Measurements from ENCODE around the gene USP20.
"Not testable (repeated sequence)": the region's sequence is repeated elsewhere in the genome, so short reads cannot be mapped to it uniquely, and the experiment has no call there.

USP20 gene

DNA sequence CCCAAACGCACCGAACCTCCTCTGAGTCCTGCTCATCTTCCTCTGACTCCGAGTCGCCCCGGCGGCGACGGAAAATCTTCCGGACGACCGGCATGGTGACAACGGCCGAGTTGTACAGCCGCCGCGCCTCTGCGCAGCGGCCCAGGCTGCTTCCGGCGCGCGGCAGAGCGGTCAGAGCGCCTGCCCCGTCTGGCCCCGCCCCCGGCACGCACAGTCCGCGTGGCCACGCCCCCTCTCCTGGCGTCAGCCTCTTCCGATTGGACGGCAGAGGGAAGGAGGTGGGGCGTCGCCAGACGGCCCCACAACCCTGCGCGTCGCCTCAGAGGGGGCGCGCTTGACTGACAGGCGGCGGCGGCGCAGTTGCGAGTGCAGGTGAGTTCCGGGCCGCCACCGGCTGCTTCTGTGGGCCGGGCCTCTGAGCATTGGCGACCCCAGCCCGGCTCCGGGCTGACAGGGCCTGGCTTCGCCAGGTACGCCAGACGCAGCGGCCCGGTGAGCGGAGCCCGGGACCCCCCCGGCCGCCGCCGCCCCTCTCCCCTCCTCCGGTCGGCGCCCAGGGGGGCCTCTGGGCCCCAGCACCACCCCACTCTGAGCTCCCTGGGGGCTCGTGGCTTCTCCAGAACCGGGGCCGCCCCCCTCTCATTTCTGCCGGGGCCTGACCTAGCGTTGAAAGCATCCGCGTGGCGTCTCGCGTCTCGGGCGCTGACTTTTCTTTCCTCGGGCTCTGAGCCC, at the start of gene USP20, which contains the start of gene C9orf78:
Gene USP20, plus strand, starts transcription at position 331 of the 732 bp plus-strand sequence. CDS start 17,098 bp downstream, outside the sequence.
Gene C9orf78, minus strand, starts transcription at position 148 of the 732 bp plus-strand sequence. Its CDS starts 54 bp downstream, at position 94.
- peak; percentile 96 to 98 for DNase-seq (ENCODE audit: low spot score in 2 of 2)
- H3K27me3 ChIP-seq (ENCODE audit: low read depth) = no peaks in the 10 kb centered on the region
- H3K4me1 ChIP-seq = peaks cover 9% of the 10 kb centered on the region
- no peaks in the 10 kb centered on the region for H3K9me3 ChIP-seq
- H3K4me3 ChIP-seq = peak within 1 kb of the TSS; percentile 84
- in situ Hi-C loops (cut with MboI; ENCODE audit: low sequenced_read_pairs) = no loop called here
- peaks cover 30% of the 10 kb centered on the region for H3K36me3 ChIP-seq (replicated peaks)

DNA sequence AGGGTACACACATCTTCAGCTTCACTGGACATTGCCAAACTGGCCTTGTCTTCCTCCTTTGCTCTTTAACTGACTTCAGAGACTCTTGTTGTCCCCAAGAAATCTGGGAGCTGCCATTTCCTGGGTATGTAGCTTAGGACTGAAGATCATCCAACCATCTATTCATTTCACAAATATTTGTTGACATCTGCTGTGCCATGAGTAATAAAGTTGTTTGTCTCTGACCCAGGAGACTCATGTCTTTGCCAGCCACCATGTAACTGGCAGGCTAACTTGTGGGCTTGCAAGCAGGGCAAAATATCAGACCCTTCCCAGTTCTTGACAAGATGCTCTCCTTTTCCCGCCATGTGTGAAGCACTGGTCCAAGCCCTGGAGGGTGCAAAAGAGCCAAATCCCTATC, 49.4 kb upstream of the USP20 start:
- no peaks in the 10 kb centered on the region for H3K4me1 ChIP-seq
- in situ Hi-C loops (cut with MboI; ENCODE audit: low sequenced_read_pairs) = no loop called here
- H3K27me3 ChIP-seq (ENCODE audit: low read depth) = peaks cover 16% of the 10 kb centered on the region
- no peak for DNase-seq (ENCODE audit: low spot score in 2 of 2)
- no peak overlapping the region for H3K4me3 ChIP-seq
- H3K9me3 ChIP-seq = no peaks in the 10 kb centered on the region
- H3K36me3 ChIP-seq (replicated peaks) = no peaks in the 10 kb centered on the region

DNA sequence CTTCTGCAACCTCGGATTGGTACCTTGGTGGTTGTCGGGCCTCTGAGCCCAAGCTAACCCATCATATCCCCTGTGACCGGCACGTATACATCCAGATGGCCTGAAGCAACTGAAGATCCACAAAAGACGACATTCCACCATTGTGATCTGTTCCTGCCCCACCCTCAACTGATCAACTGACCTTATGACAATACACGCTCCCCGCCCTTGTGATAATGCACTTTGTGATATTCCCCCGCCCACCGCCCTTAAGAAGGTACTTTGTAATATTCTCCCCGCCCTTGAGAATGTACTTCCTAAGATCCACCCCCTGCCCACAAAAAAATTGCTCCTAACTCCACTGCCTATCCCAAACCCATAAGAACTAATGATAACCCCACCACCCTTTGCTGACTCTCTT, 48.8 kb upstream of the USP20 start:
- H3K36me3 ChIP-seq (replicated peaks) = no peaks in the 10 kb centered on the region
- no peaks in the 10 kb centered on the region for H3K4me1 ChIP-seq
- H3K9me3 ChIP-seq = no peaks in the 10 kb centered on the region
- no peak overlapping the region for H3K4me3 ChIP-seq
- peaks cover 16% of the 10 kb centered on the region for H3K27me3 ChIP-seq (ENCODE audit: low read depth)
- in situ Hi-C loops (cut with MboI; ENCODE audit: low sequenced_read_pairs) = no loop called here
- DNase-seq (ENCODE audit: low spot score in 2 of 2) = no peak

DNA sequence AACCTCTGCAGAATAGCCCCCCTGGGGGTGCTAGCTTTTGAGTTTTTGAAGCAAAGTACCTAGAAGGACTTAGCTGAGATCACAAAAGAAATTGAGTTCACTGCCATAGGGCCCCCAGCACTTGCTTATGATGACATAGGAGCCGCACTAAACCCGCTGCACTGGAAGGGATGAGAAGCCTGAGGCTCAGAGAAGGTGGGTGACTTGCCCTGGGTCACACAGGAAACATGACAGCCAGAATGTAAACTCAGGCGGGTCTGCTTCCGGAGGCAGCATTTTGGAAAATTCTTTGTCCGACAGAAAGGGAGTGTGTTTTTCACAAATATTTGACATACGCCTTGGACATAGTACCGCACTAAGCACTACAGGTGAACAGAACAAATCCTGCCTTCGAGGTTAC, 40.7 kb upstream of the USP20 start:
- in situ Hi-C loops (cut with MboI; ENCODE audit: low sequenced_read_pairs) = no loop called here

DNA sequence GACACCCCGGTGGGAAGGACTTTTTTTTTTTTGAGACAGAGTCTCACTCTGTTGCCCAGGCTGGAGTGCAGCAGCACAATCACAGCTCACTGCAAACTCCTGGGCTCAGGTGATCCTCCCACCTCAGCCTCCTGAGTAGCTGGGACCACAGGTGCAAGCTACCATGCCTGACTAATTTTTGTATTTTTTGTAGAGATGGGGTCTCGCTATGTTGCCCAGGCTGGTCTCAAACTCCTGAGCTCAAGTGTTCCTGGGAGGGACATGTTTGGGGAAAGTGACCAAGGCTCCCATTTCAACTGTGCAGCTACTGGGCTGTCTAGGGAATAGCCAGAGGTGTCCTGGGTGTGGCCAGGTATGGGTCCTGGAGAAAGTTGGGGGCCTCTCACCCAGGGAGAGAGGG, 39.2 kb upstream of the USP20 start:
- DNase-seq (ENCODE audit: low spot score in 2 of 2); in situ Hi-C loops (cut with MboI; ENCODE audit: low sequenced_read_pairs): not testable (repeated sequence)
- peaks cover 16% of the 10 kb centered on the region for H3K27me3 ChIP-seq (ENCODE audit: low read depth)

More for the DNA sequence above, 40.7 kb upstream of the USP20 start:
- H3K9me3 ChIP-seq = no peaks in the 10 kb centered on the region
- H3K4me1 ChIP-seq = peaks cover 5% of the 10 kb centered on the region; the same call in 1 of the 2 replicates
- H3K27me3 ChIP-seq (ENCODE audit: low read depth) = peaks cover 16% of the 10 kb centered on the region
- H3K4me3 ChIP-seq = no peak overlapping the region
- DNase-seq (ENCODE audit: low spot score in 2 of 2) = no peak
- H3K36me3 ChIP-seq (replicated peaks) = no peaks in the 10 kb centered on the region

DNA sequence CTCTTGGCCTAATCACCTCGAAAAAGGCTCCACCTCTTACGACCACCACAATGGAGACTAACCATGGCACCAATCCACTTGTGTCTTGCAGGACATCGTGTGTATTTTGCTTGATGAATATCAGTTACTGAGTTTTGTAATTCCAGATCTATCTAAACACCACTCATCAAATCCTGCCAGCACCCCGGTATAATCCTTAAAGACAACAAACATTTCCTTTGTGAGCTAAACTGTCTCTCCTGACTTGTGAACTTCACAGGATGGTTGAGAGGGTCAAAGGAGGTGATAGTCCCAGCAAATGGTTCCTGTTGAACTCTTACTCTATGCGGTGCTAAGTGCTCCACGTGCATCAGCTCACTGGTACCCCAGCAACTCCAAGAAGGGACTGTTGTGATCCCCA, 36.3 kb upstream of the USP20 start:
- Histone ChIP-seq H3K36me3 (replicated peaks) (no peaks in the 10 kb centered on the region), H3K9me3 (no peaks in the 10 kb centered on the region), H3K4me3 (no peak overlapping the region), H3K27me3 (ENCODE audit: low read depth) (peaks cover 16% of the 10 kb centered on the region), H3K4me1 (peaks cover 6% of the 10 kb centered on the region)
- DNase-seq (ENCODE audit: low spot score in 2 of 2) = peak in 1 of 2 experiments; percentile 21
- in situ Hi-C loops (cut with MboI; ENCODE audit: low sequenced_read_pairs) = no loop called here

More for the DNA sequence above, 39.2 kb upstream of the USP20 start:
- not testable (repeated sequence) for H3K36me3 ChIP-seq (replicated peaks); H3K9me3 ChIP-seq; H3K4me1 ChIP-seq; H3K4me3 ChIP-seq

DNA sequence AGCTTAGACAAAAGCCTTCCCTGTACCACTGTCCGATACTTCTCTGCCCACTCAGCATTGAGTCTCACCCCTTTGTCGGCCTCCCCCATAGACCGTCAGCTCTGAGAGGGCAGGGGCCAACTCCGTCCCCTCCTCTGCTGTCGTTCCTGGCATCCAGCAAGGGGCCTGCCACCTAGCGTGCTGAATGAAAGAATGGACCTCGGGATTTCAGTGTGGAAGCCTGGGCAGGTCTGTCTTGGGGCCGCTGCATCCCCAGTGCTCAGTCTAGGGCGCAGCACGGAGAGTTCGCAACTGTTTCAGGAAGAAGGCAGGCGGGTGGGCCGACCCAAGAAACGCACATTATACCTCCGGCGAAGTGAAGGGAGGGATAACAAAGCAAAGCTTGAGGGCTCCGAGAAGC, 33.8 kb upstream of the USP20 start:
- Histone ChIP-seq H3K36me3 (replicated peaks) (peaks cover 5% of the 10 kb centered on the region), H3K4me1 (peaks cover 8% of the 10 kb centered on the region), H3K9me3 (no peaks in the 10 kb centered on the region), H3K4me3 (no peak overlapping the region), H3K27me3 (ENCODE audit: low read depth) (no peaks in the 10 kb centered on the region)
- no peak for DNase-seq (ENCODE audit: low spot score in 2 of 2)
- in situ Hi-C loops (cut with MboI; ENCODE audit: low sequenced_read_pairs) = no loop called here

DNA sequence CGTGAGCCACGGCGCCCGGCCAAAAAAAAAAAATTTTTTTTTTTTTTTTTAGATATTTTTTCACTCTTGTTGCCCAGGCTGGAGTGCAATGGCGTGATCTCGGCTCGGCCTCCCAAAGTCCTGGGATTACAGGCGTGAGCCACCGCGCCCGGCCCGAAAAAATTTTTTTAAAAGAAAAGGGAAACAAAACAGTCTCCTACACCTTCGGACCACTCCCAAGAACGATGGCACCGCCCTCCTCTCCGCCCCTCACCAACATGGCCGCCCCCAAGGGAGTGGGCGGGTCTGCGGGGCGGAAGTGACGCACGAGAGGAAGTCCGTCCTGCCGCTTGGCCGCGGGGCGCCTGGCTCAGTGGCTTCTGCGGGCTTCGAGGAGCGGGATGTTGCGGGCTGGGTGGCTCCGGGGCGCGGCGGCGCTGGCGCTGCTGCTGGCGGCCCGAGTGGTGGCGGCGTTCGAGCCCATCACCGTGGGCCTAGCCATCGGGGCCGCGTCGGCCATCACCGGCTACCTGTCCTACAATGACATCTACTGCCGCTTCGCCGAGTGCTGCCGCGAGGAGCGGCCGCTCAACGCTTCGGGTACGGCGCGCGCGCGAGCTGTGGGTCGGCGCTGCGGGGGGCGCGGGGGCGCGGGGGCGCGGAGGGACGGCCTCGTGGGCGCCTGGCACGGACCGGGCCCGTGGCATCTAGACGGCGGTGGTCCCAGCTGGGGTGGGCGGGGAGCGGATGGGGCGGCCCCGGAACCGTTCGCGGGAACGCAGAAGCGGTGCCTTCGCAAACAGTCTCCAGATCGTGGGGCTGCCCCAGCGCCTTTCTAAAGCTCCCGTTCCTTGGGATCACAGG, 32.2 kb upstream of the USP20 start, which contains the start of gene TOR1B:
Gene TOR1B, plus strand, starts transcription at position 352 of the 843 bp plus-strand sequence. Its CDS starts 29 bp downstream, at position 381.
- in situ Hi-C loops (cut with MboI; ENCODE audit: low sequenced_read_pairs) = no loop called here
- H3K36me3 ChIP-seq (replicated peaks) = peaks cover 9% of the 10 kb centered on the region
- peaks cover 8% of the 10 kb centered on the region for H3K4me1 ChIP-seq
- peak within 1 kb of the TSS; percentile 65 for H3K4me3 ChIP-seq
- no peaks in the 10 kb centered on the region for H3K27me3 ChIP-seq (ENCODE audit: low read depth)
- peak; percentile 78 to 97 for DNase-seq (ENCODE audit: low spot score in 2 of 2)
- H3K9me3 ChIP-seq = no peaks in the 10 kb centered on the region

DNA sequence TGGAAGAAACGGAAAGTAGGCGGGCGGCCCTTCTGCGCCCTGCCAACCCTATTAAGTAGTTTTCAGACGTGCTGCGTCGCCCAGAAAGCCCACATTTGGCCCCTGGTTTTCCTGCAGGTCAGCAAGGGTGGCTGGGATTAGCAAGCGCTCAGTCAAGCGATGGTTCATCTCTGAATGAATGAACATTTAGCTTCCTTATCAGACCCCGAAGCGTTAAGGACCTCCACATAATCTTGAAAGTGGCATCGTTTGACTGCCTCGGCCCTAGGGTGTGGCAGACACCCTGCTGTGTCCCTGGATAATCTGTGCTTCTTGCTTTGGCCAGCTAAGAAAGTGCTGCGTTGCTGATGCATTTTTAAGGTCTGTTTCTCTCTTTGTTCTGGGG, 31.6 kb upstream of the USP20 start:
- peaks cover 11% of the 10 kb centered on the region for H3K36me3 ChIP-seq (replicated peaks)
- H3K4me3 ChIP-seq = peak overlapping the region; percentile 65
- no peaks in the 10 kb centered on the region for H3K9me3 ChIP-seq
- no peaks in the 10 kb centered on the region for H3K27me3 ChIP-seq (ENCODE audit: low read depth)
- in situ Hi-C loops (cut with MboI; ENCODE audit: low sequenced_read_pairs) = no loop called here
- H3K4me1 ChIP-seq = peaks cover 8% of the 10 kb centered on the region
- peak; percentile 16 to 36 for DNase-seq (ENCODE audit: low spot score in 2 of 2)

DNA sequence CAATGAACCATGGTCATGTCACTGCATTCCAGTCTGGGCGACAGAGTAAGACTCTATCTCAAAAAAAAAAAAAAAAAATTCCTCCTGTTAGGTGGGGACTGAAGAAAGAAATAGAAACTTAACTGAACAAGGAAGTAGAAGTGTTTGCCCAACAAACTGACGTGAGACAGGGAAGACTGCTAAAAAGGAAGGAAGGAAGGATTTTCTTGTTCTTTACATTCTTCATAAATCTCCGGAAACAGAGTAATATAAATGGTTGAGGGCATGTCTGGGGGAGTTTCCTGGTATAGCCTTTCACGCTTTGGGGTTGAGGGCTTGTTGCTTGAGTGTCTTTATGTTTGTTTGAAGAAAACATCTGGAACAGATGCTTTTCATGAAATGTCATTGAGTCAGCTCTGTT, 29.2 kb upstream of the USP20 start:
- Histone ChIP-seq H3K27me3 (ENCODE audit: low read depth) (no peaks in the 10 kb centered on the region), H3K36me3 (replicated peaks) (peaks cover 18% of the 10 kb centered on the region), H3K4me1 (peaks cover 3% of the 10 kb centered on the region), H3K9me3 (no peaks in the 10 kb centered on the region), H3K4me3 (no peak overlapping the region)
- no peak for DNase-seq (ENCODE audit: low spot score in 2 of 2)
- in situ Hi-C loops (cut with MboI; ENCODE audit: low sequenced_read_pairs) = no loop called here

DNA sequence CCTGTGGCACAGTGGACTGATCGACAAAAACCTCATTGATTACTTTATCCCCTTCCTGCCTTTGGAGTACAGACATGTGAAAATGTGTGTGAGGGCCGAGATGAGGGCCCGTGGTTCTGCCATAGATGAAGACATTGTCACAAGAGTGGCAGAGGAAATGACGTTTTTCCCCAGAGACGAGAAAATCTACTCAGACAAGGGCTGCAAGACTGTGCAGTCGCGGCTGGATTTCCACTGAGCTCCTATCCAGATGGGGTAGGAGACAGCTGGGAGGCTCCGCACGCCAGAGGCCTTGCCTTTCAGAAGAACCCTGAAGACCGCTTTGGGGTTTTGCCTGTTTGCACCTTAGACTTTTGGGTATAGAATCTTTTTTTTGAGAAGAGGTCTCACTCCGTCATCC, 25.9 kb upstream of the USP20 start:
- Histone ChIP-seq H3K27me3 (ENCODE audit: low read depth) (no peaks in the 10 kb centered on the region), H3K36me3 (replicated peaks) (peaks cover 31% of the 10 kb centered on the region), H3K9me3 (no peaks in the 10 kb centered on the region), H3K4me3 (no peak overlapping the region), H3K4me1 (peaks cover 10% of the 10 kb centered on the region)
- no peak for DNase-seq (ENCODE audit: low spot score in 2 of 2)
- in situ Hi-C loops (cut with MboI; ENCODE audit: low sequenced_read_pairs) = no loop called here

DNA sequence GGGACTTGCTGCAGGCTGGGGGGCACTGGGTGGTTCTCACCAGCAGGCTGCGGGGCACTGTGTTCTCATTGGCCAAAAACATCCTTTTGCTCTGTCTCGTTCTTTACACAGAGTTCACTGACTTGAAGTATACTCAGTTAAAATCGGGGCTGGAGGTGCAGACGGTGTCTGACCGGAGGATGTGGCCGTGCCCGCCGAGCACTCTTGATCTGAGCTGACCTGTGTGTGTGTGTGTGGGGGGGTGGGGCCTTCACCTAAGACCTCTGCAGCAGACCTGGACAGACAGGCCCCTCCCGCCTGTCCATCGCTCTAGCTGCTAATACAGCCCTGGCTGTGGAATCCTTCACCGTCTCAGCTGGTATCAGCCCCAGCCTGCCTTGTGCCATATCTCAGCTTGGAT, 25.1 kb upstream of the USP20 start:
- Histone ChIP-seq H3K4me3 (no peak overlapping the region), H3K27me3 (ENCODE audit: low read depth) (no peaks in the 10 kb centered on the region), H3K4me1 (peaks cover 10% of the 10 kb centered on the region), H3K9me3 (no peaks in the 10 kb centered on the region), H3K36me3 (replicated peaks) (peaks cover 34% of the 10 kb centered on the region)
- DNase-seq (ENCODE audit: low spot score in 2 of 2) = no peak
- in situ Hi-C loops (cut with MboI; ENCODE audit: low sequenced_read_pairs) = no loop called here

DNA sequence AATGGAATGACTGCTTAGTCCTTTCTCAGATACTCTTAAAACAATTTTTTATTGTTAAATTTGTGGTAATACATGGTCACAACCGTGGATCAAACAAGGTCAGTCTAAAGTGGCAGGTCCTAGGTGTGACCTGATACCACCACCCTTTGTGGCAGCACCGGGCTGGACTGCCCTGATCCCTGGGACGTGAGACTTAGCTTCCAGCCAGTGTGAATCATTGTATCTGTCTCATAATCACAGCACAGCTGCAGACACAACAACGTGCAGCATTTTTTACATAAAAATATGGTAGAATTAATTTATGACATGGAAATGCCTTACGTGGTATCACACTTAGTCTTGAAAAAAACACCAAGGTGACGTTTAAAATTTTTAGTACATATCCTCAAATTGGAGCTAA, 24.5 kb upstream of the USP20 start:
- H3K36me3 ChIP-seq (replicated peaks) = peaks cover 31% of the 10 kb centered on the region
- no peak for DNase-seq (ENCODE audit: low spot score in 2 of 2)

DNA sequence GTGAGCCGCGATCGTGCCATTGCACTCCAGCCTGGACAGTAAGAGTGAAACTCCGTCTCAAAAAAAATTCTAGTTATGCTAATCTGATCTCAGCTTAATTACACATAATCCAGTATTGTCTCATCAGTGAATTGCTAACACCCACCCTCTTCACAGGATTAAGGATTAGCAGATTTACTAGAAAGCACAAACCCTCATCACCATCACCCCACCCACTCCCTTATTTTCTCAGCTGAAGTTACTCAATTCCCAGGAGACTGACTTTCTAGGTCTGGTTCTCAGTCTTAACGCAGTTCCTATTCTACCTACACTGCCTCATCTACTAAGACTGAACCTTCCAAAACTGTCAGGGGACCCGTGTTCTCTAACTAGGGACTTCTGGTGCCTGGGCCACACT, 23.3 kb upstream of the USP20 start:
- H3K4me1 ChIP-seq = peaks cover 10% of the 10 kb centered on the region
- H3K4me3 ChIP-seq = no peak overlapping the region
- peak; percentile 32 to 37 for DNase-seq (ENCODE audit: low spot score in 2 of 2)
- no peaks in the 10 kb centered on the region for H3K9me3 ChIP-seq
- H3K36me3 ChIP-seq (replicated peaks) = peaks cover 40% of the 10 kb centered on the region
- no peaks in the 10 kb centered on the region for H3K27me3 ChIP-seq (ENCODE audit: low read depth)
- in situ Hi-C loops (cut with MboI; ENCODE audit: low sequenced_read_pairs) = no loop called here

More for the DNA sequence above, 24.5 kb upstream of the USP20 start:
- H3K27me3 ChIP-seq (ENCODE audit: low read depth) = no peaks in the 10 kb centered on the region
- in situ Hi-C loops (cut with MboI; ENCODE audit: low sequenced_read_pairs) = no loop called here
- H3K9me3 ChIP-seq = no peaks in the 10 kb centered on the region
- H3K4me1 ChIP-seq = peaks cover 10% of the 10 kb centered on the region
- no peak overlapping the region for H3K4me3 ChIP-seq
